ENCODE data around the gene ARHGEF4. TPM values are rescaled to one million over a fixed set of nuclear protein-coding genes. Genes with fewer than 3 reads are reported as not detected.

ARHGEF4 gene
- total RNA-seq, 1 experiment from 2014 or later, result 26.6 TPM

DNA sequence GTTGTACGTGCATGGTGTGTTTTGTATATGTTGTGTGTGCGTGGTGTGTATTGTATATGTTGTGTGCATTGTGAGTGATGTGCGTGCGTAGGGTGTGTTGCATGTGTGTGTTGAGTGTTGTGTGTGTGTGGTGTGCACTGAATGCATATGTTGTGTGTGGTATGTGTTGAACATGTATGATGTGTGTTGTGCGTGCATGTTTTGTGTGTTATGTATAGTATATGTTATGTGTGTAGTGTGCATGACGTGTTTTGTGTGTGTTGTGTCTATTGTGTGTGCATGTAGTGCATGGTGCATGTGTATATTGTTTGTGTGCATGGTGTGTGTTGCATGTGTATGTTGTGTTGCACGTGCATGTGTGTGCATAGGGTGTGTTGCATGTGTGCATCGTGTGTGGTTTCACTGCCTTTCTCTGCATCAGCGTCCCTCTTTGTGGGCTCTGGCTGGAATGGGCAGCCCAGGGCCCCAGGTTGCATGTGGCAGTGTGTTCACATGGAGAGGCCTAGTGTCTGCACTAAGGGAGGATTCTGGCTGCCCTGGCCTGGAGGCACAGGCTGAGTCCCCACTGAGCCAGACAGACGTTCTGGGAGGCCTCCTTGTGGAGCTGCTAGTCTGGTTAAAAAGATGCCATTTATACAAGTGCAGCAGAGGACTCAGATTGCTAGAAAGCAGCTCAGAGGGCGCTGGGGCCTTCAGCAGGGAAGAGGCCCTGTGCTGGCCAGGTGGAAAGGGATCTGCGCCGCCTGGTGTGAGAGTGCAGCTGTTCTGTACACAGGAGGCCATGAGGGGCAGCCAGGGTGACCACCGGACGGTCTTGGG lies 149.3 kb downstream of the ARHGEF4 start:
- no peak for TF ChIP-seq YY1 (IDR thresholded peaks at IDR 0.05; ENCODE audit: extremely low read depth, insufficient replicate concordance, low read depth, low read length)
- no peak for TF ChIP-seq POLR2AphosphoS5 (IDR thresholded peaks at IDR 0.05; ENCODE audit: low read depth, low read length)
- no peak for TF ChIP-seq CBX3 (IDR thresholded peaks at IDR 0.05; ENCODE audit: low read depth)
- TF ChIP-seq CEBPB (IDR thresholded peaks at IDR 0.05; ENCODE audit: low read depth), result no peak
- TF ChIP-seq JUND (IDR thresholded peaks at IDR 0.05), result no peak
- no peak for TF ChIP-seq EZH2phosphoT487 (IDR thresholded peaks at IDR 0.05; ENCODE audit: borderline replicate concordance)
- TF ChIP-seq, protein P1, sequence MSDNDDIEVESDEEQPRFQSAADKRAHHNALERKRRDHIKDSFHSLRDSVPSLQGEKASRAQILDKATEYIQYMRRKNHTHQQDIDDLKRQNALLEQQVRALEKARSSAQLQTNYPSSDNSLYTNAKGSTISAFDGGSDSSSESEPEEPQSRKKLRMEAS (IDR thresholded peaks at IDR 0.05), result no peak
- no peak for TF ChIP-seq ZNF274 (IDR thresholded peaks at IDR 0.05; ENCODE audit: low read depth, low read length)
- TF ChIP-seq, protein P2, sequence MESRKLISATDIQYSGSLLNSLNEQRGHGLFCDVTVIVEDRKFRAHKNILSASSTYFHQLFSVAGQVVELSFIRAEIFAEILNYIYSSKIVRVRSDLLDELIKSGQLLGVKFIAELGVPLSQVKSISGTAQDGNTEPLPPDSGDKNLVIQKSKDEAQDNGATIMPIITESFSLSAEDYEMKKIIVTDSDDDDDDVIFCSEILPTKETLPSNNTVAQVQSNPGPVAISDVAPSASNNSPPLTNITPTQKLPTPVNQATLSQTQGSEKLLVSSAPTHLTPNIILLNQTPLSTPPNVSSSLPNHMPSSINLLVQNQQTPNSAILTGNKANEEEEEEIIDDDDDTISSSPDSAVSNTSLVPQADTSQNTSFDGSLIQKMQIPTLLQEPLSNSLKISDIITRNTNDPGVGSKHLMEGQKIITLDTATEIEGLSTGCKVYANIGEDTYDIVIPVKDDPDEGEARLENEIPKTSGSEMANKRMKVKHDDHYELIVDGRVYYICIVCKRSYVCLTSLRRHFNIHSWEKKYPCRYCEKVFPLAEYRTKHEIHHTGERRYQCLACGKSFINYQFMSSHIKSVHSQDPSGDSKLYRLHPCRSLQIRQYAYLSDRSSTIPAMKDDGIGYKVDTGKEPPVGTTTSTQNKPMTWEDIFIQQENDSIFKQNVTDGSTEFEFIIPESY (IDR thresholded peaks at IDR 0.05; ENCODE audit: extremely low read depth, insufficient replicate concordance, low read length), result no peak
- TF ChIP-seq EGR1 (IDR thresholded peaks at IDR 0.05; ENCODE audit: low read depth), result no peak
- H3K9ac ChIP-seq (ENCODE audit: low read length), result no peak overlapping the region
- H3K4me3 ChIP-seq (replicated peaks in 1 of 2; ENCODE audit: low read depth in 1 of 2, low read length in 2 of 2), result no peak overlapping the region
- CTCF ChIA-PET, result no interaction called here
- intact Hi-C loops (cut with micrococcal nuclease), result no loop called here
- POLR2A ChIA-PET, result no interaction called here
- no peaks in the 10 kb centered on the region for H3K36me3 ChIP-seq (ENCODE audit: control insufficient read depth in 1 of 2, insufficient read depth in 2 of 2, low read length in 2 of 2)
- no peaks in the 10 kb centered on the region for H3K9me3 ChIP-seq (ENCODE audit: control insufficient read depth in 1 of 2, insufficient read depth in 1 of 2, low read depth in 1 of 2, low read length in 2 of 2)
- H4K20me1 ChIP-seq (ENCODE audit: insufficient read depth), result no peaks in the 10 kb centered on the region
- no TSS peak for BruUV-seq (replicated peaks)
- H3K9me2 ChIP-seq (ENCODE audit: insufficient read depth), result no peaks in the 10 kb centered on the region
- H3K4me2 ChIP-seq (ENCODE audit: low read length), result no peak overlapping the region
- ATAC-seq (no peak), DNase-seq (ENCODE audit: low read depth, low spot score) (no peak)
- no peaks in the 10 kb centered on the region for H3K27me3 ChIP-seq (ENCODE audit: insufficient read depth, low read length)
- H3K27ac ChIP-seq (ENCODE audit: low read depth, low read length), result no peak overlapping the region
- H2AFZ ChIP-seq (ENCODE audit: low read depth, low read length, poor library complexity, severe bottlenecking), result no peak overlapping the region
- no peaks in the 10 kb centered on the region for H3K4me1 ChIP-seq (ENCODE audit: control insufficient read depth in 1 of 2, insufficient read depth in 2 of 2, low read length in 2 of 2)
- RAD21 ChIA-PET (ENCODE audit: low non-redundant PET in 1 of 2, low total read pairs in 2 of 2, uncharacterized antibody in 2 of 2, unreplicated experiment in 2 of 2), result no interaction called here
- H3K79me2 ChIP-seq (ENCODE audit: insufficient read depth, low read length), result no peaks in the 10 kb centered on the region

Data from HCT116 (cell line).